NCI-H1417 (cell line): ENCODE measurements around the gene VCX3A.
A peak's percentile ranks its signal among the peaks of the same experiment; 100 is the strongest.
"Not testable (repeated sequence)": the region's sequence is repeated elsewhere in the genome, so short reads cannot be mapped to it uniquely, and the experiment has no call there.

Experiments
- DNase-seq, 3 experiments: peaks; one replicate each; lab custom pipeline; 2025; lab: John Stamatoyannopoulos, UW

Gene VCX3A

GRCh38 chrX:6535018-6535417, at the start of gene VCX3A:
Gene VCX3A (minus strand): TSS chrX:6535118. CDS start chrX:6534497, 621 bp downstream.
- not testable (repeated sequence) for DNase-seq

GRCh38 chrX:6574762-6575161, 39.8 kb upstream of the VCX3A start:
- DNase-seq: peak in 1 of 3 experiments; percentile 21

- peak in 2 of 3 experiments; percentile 21 to 33 for DNase-seq
These were observed 33.1 kb upstream of the VCX3A start for GRCh38 chrX:6568031-6568430.

- DNase-seq: no peak
These were observed 24.1 kb upstream of the VCX3A start for GRCh38 chrX:6558979-6559378.

- DNase-seq: no peak
These were observed 22.8 kb upstream of the VCX3A start for GRCh38 chrX:6557690-6558089.

- no peak for DNase-seq
These were observed 16.1 kb upstream of the VCX3A start for GRCh38 chrX:6550999-6551398.

- no peak for DNase-seq
These were observed 10.8 kb upstream of the VCX3A start for GRCh38 chrX:6545712-6546111.

GRCh38 chrX:6526564-6527136, 8.3 kb downstream of the VCX3A start:
- no peak for DNase-seq

GRCh38 chrX:6517376-6517775, 17.5 kb downstream of the VCX3A start:
- no peak for DNase-seq

GRCh38 chrX:6506444-6506843, 28.5 kb downstream of the VCX3A start:
- DNase-seq: no peak

- peak in 2 of 3 experiments; percentile 42 to 83 for DNase-seq
These were observed 29.0 kb downstream of the VCX3A start for GRCh38 chrX:6505960-6506359.

GRCh38 chrX:6500719-6501118, 34.2 kb downstream of the VCX3A start:
- DNase-seq: no peak

- DNase-seq: no peak
These were observed 36.6 kb downstream of the VCX3A start for GRCh38 chrX:6498324-6498723.
